Measurements from ENCODE around the gene SLC8A2.

The SLC8A2 gene

DNA sequence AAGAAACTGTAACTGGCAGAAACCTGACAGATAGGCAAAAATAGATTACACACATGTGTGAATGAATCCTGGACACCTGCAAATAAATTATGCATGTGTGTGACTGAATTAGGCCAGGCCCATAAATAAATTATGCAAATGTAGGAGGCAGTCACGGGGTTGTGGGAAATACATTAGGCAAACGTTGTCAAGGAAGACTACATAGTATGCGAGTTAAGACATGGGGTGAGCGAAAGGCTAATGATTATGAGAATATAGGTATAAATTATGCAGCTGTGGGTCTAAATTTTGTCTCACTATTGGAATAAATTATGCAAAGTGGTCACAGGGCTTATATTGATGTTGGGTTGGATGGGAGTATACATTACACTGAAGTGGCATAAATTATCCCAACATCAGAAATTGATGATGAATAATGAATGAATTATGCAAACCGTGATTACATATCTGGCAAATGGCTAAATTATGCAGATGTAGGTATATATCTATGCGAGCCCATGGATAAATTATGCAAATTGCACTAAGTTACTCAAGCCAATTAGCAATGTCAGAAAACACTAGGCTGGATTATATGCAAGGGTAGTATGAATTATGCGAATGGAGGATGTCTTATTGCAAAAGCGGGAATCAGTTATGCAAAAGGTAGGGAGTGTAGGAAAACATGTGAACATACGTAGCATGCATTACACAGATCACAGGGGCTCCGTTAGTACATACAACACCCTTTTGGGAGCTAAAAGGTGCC lies 6.8 kb downstream of the SLC8A2 start:
- DNase-seq, result no peak

DNA sequence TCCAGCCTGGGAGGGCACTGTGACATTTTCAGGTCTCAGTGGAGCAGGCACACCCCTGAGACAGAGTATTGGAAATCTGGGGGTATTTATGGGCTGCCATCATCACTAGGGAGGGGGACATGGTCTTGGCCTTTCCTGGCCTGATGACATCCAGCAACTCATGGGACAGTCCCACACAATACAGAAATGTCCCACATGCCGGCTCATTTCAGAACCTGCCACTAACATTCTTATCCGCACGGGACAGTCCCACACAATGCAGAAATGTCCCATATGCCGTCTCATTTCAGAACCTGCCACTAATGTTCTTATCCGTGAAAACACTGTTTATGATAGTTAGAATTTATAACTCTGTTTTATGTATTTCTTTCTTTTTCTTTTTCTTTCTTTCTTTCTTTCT lies 9.8 kb downstream of the SLC8A2 start:
- DNase-seq, result no peak

DNA sequence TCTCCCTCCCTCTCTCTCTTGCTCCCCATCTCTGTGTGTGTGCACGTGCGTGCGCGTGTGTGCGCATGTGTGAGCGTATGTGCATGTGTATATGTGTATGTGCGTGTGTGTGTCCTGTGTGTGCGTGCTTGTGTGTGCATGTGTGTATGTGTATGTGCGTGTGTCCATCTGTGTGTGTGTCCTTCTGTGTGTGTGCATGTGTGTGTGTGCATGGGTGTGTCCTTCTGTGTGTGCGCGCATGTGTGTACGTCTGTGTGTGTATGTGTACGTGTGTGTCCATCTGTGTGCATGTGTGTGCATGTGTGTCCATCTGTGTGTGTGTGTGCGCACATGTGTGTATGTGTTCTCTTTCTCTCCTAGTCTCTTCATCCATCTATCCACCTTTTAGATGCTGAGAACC lies 12.2 kb downstream of the SLC8A2 start:
- DNase-seq, result no peak

DNA sequence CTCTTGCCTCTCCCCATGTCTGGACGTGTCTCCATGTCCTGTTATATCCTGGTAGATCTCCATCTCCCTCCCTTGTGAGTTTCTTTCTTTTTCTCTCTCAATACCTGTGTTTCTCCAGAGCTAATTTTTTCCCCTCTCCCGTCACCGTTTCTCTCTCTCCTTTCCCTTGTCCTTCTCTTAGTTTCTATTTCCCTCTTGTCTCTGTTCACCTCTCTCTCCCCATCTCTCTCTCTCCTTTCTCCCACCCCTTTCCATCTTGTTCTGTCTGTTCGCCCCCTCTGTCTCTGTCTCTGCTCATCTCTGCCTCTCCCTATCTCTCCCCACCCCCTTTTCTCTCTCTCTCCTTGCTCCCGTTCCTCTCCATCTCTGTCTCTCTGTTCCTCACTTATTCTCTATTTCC lies 13.0 kb downstream of the SLC8A2 start:
- DNase-seq, result no peak

GRCh38 chr19:47456721-47457474 lies 14.8 kb downstream of the SLC8A2 start:
- DNase-seq, result no peak

DNA sequence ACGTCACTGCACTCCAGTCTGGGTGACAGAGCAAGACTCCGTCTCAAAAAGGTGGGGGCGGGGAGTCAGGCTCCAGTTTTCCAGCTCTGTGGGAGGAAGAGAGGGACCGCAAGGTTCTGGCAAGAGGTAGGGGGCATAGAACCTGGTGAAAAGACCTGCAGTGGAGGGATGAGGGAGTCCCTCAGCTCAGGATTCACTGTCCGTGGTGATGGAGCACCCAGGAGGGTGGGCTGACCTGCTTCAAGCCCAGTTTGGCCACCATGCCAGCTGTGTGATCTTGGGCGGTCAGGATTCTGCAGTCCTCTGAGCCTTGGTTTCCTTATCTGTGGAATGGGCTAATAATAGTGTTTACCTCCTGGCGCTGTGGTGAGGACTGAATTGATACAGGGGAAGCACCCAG lies 21.2 kb downstream of the SLC8A2 start:
- DNase-seq, result no peak

DNA sequence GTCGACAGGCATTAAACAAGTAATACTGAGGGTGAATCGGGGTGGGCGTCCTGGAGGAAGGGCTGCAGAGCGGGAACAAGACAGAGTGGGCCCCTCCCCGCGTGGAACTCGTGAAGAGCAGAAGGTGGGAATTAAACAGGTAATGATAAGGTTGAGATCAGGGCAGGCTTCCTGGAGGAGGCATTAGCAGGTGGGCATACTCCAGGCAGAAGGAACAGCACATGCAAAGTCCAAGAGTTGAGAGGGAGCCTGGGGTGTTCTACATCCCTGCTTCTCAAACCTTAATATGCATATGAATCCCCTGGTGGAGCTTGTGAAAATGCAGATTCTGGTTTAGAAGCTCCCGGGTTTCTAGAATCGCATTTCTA lies 23.3 kb downstream of the SLC8A2 start:
- no peak for DNase-seq

GRCh38 chr19:47447470-47448359 lies 24.0 kb downstream of the SLC8A2 start:
- peak in 36 of 51 donors; percentile 4 to 75 (median 44) for DNase-seq

DNA sequence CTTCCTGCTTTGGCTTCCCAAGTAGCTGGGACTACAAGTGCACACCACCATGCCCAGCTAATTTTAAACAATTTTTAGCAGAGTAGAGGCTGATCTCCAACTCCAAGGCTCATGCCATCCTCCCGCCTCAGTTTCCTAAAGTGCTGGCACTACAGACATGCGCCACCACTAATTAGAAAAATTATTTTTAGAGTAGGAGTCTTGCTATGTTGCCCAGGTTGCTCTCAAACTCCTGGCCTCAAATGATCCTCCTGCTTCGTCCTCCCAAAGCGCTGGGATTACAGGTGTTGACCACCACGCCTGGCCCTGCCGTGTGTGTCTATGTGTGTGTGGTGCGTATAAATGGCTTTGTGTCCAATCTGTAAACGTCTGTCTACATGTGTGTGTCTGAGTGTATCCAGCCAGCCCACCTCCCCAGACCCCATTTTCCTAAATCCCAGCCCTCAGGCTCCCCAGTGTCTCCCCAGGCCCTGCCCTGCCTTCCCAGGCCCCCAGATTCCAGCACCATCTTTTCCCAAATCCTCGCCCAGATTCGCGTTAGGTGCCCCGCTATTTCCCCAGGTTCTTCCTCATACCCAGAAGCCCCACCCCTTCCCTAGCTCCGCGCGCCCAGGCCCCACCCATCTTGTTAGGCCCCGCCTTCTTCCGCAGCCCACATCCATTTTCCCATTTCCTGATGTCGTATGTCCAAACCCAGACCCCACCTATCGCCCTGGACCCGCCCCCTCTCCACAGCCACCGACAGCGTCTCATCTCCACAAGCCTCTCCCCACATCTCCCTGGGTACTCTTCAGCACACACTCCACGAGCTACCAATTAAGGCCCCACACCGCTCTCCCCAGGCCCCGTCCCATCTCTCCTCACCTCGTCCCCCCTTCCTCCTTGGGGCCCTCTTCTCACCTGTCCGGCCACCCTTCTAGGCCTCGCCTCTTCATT lies 24.9 kb downstream of the SLC8A2 start:
- DNase-seq, result peak in 17 of 51 donors; percentile 4 to 56 (median 24)

DNA sequence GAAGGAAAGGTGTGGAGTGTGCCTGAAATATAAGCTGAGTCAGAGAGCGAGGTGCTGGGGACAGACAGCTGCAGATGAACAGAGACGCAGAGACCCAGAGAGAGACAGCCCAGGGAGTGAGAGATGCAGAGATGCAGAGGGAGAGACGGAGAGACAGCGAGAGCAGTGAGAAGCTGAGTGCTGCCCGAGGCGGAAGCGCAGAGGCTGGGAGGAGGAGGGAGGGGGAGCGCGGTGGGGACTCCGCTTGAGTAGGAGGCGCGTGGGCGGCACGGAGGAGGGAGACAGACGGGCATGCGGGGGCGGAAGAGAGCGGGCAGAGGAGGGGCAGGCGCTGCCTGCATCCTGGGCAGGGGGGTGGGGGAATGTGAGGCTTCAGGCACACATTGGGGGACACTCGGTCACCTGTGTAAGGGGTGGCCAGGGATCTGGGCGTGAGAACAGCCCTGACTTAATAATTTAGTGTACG lies 25.7 kb downstream of the SLC8A2 start:
- DNase-seq, result peak in 32 of 51 donors; percentile 7 to 65 (median 36)

DNA sequence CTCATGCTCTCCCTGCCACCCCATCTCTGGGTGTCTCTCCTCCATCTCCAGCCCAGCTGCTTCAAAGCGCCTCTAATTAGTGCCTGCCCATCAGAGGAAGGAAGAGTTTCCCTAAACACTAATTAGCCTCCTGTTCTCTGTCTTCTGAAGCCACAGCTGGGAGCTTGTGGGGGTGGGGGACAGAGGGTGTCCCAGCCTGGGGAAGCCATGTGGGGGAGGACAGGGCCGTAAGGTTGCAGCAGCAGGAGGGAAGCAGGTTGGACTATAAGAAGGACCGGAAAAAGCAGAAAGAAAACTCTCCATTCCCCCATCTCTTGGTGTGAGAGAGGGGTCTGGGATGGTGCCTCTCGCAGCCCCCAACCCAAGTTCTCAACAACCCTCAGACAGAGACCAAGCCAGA lies 26.2 kb downstream of the SLC8A2 start:
- DNase-seq, result no peak

DNA sequence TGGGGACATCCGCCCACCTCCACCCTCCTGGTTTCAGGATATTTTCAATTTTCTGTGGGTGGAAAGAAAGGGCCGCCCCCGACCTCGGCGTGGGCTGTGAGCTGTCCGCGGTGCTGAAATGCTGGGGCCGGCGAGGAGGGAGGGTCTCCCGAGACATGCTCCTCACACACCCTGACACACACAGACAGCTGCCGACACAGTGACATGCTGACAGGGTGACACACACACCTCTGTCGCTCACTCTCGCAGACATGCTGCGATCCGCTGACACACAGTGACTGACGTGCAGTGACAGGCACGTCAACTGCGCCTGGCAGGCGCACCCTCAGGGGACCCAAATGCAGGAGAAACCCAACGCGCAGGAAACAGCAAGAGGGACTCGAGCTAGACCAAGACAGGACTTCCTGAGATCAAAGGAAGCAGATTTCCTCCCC lies 27.3 kb downstream of the SLC8A2 start:
- DNase-seq, result peak in 1 of 51 donors; percentile 23

- peak in 1 of 51 donors; percentile 33 for DNase-seq
Observed at GRCh38 chr19:47443331-47443730, 28.4 kb downstream of the SLC8A2 start.

- no peak for DNase-seq
Observed at GRCh38 chr19:47438793-47439220, 32.9 kb downstream of the SLC8A2 start.

DNA sequence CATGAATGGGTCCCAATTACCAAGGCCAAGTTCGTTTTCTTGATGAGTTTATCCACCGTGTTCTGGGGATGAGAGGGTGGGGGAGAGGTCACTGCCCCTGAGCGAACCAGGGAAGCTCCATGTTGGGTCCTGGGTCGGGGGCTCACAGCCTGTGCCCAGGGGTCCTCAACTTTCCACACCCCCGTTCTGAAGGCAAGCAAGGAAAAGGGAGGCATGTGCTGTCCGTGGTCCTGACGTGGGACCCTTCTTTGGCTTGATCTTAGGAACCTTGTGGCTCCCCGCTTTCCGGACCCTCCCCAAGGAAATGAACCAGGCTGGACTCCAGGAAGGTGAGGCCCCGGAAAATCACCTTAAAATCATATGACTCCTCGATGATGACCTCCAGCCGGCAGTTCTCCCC lies 34.2 kb downstream of the SLC8A2 start:
- DNase-seq, result no peak

- peak in 50 of 51 donors; percentile 10 to 87 (median 60) for DNase-seq
Observed at GRCh38 chr19:47436712-47437401, 34.8 kb downstream of the SLC8A2 start.

GRCh38 chr19:47435883-47436417 lies 35.7 kb downstream of the SLC8A2 start:
- DNase-seq, result no peak

DNA sequence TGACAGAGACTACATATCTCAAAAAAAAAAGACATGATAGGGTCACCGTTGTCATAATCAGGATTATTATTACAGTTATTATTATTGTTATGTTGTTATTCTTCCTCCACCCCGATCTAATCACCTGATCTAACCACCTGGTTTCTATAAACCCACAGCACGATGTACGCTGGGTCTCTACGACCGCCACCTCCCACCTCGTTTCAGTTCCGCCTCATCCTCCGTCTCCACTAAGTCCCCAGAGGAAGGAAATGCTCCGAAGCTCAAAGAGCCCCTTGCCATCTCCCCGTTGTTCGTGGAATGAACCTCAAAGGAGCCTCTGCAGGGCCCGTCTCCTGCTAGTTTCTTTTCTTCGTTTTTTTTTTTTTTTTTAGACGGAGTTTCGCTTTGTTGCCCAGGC lies 36.5 kb downstream of the SLC8A2 start:
- no peak for DNase-seq

DNA sequence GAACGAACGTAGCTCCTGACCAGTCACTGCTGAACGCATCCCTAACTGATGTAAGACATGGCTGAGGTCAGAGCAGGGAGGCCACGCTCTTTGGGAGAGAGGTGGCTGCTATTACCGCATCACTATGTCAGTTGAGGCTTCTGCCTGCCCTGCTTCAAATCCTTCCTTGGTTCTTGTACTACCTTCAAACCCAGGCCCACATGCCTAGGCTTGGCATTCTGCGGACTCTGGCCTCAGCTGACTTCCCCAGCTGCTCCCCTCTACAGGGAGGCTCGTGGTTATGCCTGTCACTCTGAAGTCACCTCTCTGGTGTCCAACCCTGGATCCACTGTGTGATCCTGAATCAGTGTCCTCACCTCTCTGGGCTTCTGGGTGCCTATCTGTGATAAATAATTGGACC lies 37.6 kb downstream of the SLC8A2 start:
- no peak for DNase-seq

DNA sequence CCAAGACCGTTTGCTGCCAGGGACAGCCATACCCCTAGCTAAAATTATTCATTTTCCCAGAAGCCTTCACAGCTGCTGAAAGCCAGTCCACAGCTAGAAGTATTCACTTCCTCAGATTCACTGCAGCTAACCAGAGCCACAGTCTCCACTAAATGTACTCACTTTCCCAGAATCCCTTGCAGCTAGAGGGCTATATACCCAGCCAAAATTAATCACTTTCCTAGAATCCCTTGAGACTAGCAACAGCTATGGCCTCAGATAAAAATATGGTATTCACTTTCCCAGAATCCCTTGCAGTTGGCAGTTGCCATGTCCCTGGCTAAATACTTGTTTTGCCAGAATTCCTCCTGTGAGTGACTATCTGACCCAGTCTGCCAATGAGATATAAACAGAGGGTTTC lies 38.6 kb downstream of the SLC8A2 start:
- DNase-seq, result no peak
